Right ventricle myocardium superior (tissue), 1 donor: ENCODE data around the gene GCNA. TPM values are rescaled to one million over a fixed set of nuclear protein-coding genes. Genes with fewer than 3 reads are reported as not detected.
"Not testable (repeated sequence)": the region's sequence is repeated elsewhere in the genome, so short reads cannot be mapped to it uniquely, and the experiment has no call there.

ENCODE experiments used
- ATAC-seq: fragments of 200-7000 bp; cut with Tn5 transposase; one replicate; pipeline ENCODE4 v1.9.1; 2020; ENCODE audit warnings: mild to moderate bottlenecking; ENCODE audit not compliant: poor library complexity
- DNase-seq: peaks from one replicate; pipeline ENCODE4 v3.0.0-alpha.2; 2020
- intact Hi-C: fragments of 100-400 bp; cut with DNase I; formaldehyde crosslinking; loops from one replicate; pipeline ENCODE4 v1.11.2; 2022
- total RNA-seq: library from RNA; stranded (reverse); fragmentation: NEBNext Ultra II Directional; extraction: Animal tissue kit (Norgen Biotek cat#: 25700); gene quantifications from one replicate; pipeline ENCODE4 v1.2.1, GENCODE V29; 2021
- donor health status: DM: no; HTN: yes; CAD: no; lungs with severe emphysema.

The GCNA gene
- total RNA-seq, 1 donor from 2014 or later = 2.2 TPM

GRCh38 chrX:71606536-71607216, 28.4 kb downstream of the GCNA start:
- intact Hi-C loops = no loop called here
- ATAC-seq = peak; percentile 29
- DNase-seq = no peak

GRCh38 chrX:71607488-71607887, 29.3 kb downstream of the GCNA start:
- ATAC-seq (no peak), DNase-seq (no peak)
- intact Hi-C loops = no loop called here

GRCh38 chrX:71609095-71609750, 31.0 kb downstream of the GCNA start:
- no peak for DNase-seq
- intact Hi-C loops = no loop called here
- no peak for ATAC-seq

GRCh38 chrX:71611736-71612135, 33.5 kb downstream of the GCNA start:
- ATAC-seq, intact Hi-C loops, DNase-seq: not testable (repeated sequence)

- intact Hi-C loops = no loop called here
- DNase-seq (no peak), ATAC-seq (no peak)
These were observed 34.0 kb downstream of the GCNA start for GRCh38 chrX:71612256-71612655.

- intact Hi-C loops = no loop called here
- ATAC-seq (no peak), DNase-seq (no peak)
These were observed 36.8 kb downstream of the GCNA start for GRCh38 chrX:71615056-71615455.

GRCh38 chrX:71615954-71616353, 37.7 kb downstream of the GCNA start:
- intact Hi-C loops = no loop called here
- ATAC-seq (no peak), DNase-seq (no peak)

GRCh38 chrX:71616672-71617529, 38.7 kb downstream of the GCNA start:
- DNase-seq = no peak
- intact Hi-C loops = no loop called here
- no peak for ATAC-seq

GRCh38 chrX:71617742-71618141, 39.5 kb downstream of the GCNA start:
- ATAC-seq (no peak), DNase-seq (no peak)
- intact Hi-C loops = no loop called here

- intact Hi-C loops = no loop called here
- DNase-seq (peak; percentile 49), ATAC-seq (peak; percentile 25)
These were observed 40.1 kb downstream of the GCNA start, which contains the start of gene CXCR3 for GRCh38 chrX:71618303-71618721. Gene CXCR3 (minus strand): TSS chrX:71618511. CDS start chrX:71618449, 62 bp downstream.

GRCh38 chrX:71618787-71619186, 40.5 kb downstream of the GCNA start:
- DNase-seq = no peak
- intact Hi-C loops = no loop called here
- ATAC-seq = no peak

GRCh38 chrX:71619193-71619592, 41.0 kb downstream of the GCNA start:
- DNase-seq (no peak), ATAC-seq (no peak)
- intact Hi-C loops = no loop called here

GRCh38 chrX:71619986-71620385, 41.7 kb downstream of the GCNA start:
- DNase-seq (no peak), ATAC-seq (no peak)
- intact Hi-C loops = no loop called here

GRCh38 chrX:71621603-71622002, 43.4 kb downstream of the GCNA start:
- ATAC-seq (peak; percentile 42), DNase-seq (no peak)
- intact Hi-C loops = no loop called here

GRCh38 chrX:71622032-71622575, 43.9 kb downstream of the GCNA start:
- no peak for ATAC-seq
- intact Hi-C loops = no loop called here
- DNase-seq = no peak

- intact Hi-C loops = no loop called here
- peak; percentile 87 for DNase-seq
- ATAC-seq = peak; percentile 92
These were observed 44.6 kb downstream of the GCNA start for GRCh38 chrX:71622576-71623450.

- no peak for DNase-seq
- ATAC-seq = no peak
- intact Hi-C loops = no loop called here
These were observed 45.5 kb downstream of the GCNA start for GRCh38 chrX:71623714-71624113.

GRCh38 chrX:71625471-71625870, 47.2 kb downstream of the GCNA start:
- ATAC-seq (no peak), DNase-seq (no peak)
- intact Hi-C loops = no loop called here
